ENCODE data around the gene TMEM183A.

GRCh38 chr1:203066965-203067364 lies 59.8 kb downstream of the TMEM183A start:
- TF ChIP-seq POLR2AphosphoS5 (IDR thresholded peaks at IDR 0.05) (no peak), POLR2A (IDR thresholded peaks at IDR 0.05) (no peak)
- TF ChIP-seq, protein P1, sequence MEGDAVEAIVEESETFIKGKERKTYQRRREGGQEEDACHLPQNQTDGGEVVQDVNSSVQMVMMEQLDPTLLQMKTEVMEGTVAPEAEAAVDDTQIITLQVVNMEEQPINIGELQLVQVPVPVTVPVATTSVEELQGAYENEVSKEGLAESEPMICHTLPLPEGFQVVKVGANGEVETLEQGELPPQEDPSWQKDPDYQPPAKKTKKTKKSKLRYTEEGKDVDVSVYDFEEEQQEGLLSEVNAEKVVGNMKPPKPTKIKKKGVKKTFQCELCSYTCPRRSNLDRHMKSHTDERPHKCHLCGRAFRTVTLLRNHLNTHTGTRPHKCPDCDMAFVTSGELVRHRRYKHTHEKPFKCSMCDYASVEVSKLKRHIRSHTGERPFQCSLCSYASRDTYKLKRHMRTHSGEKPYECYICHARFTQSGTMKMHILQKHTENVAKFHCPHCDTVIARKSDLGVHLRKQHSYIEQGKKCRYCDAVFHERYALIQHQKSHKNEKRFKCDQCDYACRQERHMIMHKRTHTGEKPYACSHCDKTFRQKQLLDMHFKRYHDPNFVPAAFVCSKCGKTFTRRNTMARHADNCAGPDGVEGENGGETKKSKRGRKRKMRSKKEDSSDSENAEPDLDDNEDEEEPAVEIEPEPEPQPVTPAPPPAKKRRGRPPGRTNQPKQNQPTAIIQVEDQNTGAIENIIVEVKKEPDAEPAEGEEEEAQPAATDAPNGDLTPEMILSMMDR (IDR thresholded peaks at IDR 0.05), result no peak

All from breast epithelium (tissue), 3 donors.